GM12892 (cell line): ENCODE results near the gene HOTAIR.

Experiments
- DNase-seq: peaks from one replicate; pipeline ENCODE4 v3.0.0; 2011; ENCODE audit not compliant: insufficient read length
- FAIRE-seq: peaks from 2 replicates; lab custom pipeline; 2011; peaks lifted over from hg19 to GRCh38; lab: Jason Lieb, UNC
- POLR2A ChIP-seq: IDR thresholded peaks from 2 replicates; pipeline ENCODE4 v1.6.1; 2011; ENCODE audit warnings: low read depth, low read length, control low read depth
- POLR2AphosphoS5 ChIP-seq: IDR thresholded peaks from 2 replicates; pipeline ENCODE4 v1.6.1; 2011; ENCODE audit warnings: low read depth, low read length, control low read depth
- TAF1 ChIP-seq: IDR thresholded peaks from 2 replicates; pipeline ENCODE4 v1.6.1; 2011; ENCODE audit warnings: low read depth, mild to moderate bottlenecking, control low read depth, low read length, borderline replicate concordance

Gene HOTAIR

DNA sequence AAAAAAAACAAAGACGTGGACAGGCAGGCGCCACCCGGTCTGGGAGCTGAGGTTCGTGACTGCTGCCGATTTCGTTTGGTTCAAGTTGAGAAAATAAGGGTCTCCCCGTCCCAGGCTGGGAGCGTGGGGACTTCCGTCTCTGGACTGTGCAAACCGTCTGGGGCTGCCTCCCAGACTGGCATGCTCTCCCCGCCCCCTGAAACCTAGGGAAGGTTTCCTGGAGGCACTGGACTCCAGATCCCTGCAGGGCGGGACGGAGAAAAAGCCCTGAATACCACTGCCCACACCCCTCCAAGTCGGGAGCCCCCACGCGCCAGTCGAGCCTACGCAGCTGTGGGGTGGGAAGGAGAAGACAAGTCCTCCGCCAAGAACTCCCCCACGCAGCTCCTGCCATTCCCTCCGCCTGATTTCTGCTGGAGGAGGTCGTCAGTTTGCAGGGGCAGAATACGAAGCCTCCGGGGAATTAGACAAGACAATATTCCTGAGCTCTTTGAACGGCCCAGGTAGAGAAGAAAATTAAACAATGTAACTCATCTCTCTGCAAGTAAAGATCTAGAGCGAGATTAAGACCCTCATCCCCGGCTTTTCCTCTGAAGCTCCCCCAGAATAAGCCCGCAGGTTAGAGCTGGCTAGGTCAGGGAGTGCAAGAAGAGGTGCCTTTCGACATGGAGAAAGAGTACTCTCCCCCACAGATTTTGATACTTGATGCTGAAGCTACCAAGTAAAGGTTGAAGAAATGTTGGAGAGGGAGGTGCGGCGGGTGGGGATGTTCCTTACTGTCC, 46.5 kb downstream of the HOTAIR start:
- DNase-seq (no peak), FAIRE-seq (no peak)
- TF ChIP-seq TAF1: no peak
- TF ChIP-seq POLR2A: no peak

GRCh38 chr12:53927220-53928029, 47.3 kb downstream of the HOTAIR start:
- TF ChIP-seq TAF1: no peak
- no peak for TF ChIP-seq POLR2AphosphoS5
- no peak for TF ChIP-seq POLR2A
- no peak for FAIRE-seq
- no peak for DNase-seq

DNA sequence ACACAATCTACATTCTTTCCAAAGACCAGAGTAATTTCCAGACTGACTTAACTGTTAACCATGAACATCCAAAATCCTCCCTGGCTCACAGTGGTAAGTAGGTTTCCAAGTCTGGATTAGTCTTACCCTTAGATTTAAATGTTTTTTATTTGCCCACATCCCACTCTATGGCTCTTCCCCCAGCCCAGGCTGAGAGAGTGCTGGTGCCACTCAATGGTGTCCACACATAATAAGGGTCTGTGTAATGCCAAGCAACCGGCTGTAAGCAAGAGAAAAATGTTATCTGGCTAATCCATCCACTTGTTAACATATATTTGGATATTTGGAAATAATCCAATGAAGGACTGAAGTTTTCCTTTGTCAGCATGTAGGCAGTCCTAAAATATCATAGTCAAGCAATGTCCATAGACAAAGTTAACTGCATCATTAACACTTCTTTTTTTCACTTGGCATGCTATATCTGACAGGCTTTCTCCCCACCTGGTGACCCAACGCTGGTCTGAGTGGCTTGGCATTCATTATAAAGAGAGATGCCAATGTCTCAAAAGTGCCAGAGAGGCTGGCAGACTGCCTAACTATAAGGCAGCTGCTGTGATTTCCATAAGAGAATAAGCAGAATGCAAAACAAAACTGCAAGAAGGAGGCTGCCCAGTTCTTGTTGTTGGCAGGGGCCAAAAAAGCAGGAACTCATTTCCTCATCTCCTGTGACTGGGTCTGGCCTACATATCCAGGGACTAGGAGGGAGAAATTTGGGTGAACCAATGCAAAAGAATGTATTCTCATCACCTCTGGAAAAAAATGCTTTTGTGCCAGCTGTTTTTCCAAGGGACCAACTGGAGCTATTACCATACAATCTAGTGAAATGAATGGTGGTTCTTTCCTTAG, 50.0 kb downstream of the HOTAIR start:
- FAIRE-seq (no peak), DNase-seq (no peak)
- TF ChIP-seq TAF1 (no peak), POLR2A (no peak), POLR2AphosphoS5 (no peak)

- no peak for FAIRE-seq
- DNase-seq: no peak
- TF ChIP-seq POLR2A: no peak
- no peak for TF ChIP-seq TAF1
- no peak for TF ChIP-seq POLR2AphosphoS5
Measured at GRCh38 chr12:53916788-53917655, 57.7 kb downstream of the HOTAIR start.
